ENCODE results near the gene ATP6AP1.
"Not testable (repeated sequence)": the region's sequence is repeated elsewhere in the genome, so short reads cannot be mapped to it uniquely, and the experiment has no call there.

The ATP6AP1 gene

GRCh38 chrX:154382483-154383069, 45.9 kb upstream of the ATP6AP1 start:
- no peak overlapping the region for H3K27ac ChIP-seq
- TF ChIP-seq, protein P1, sequence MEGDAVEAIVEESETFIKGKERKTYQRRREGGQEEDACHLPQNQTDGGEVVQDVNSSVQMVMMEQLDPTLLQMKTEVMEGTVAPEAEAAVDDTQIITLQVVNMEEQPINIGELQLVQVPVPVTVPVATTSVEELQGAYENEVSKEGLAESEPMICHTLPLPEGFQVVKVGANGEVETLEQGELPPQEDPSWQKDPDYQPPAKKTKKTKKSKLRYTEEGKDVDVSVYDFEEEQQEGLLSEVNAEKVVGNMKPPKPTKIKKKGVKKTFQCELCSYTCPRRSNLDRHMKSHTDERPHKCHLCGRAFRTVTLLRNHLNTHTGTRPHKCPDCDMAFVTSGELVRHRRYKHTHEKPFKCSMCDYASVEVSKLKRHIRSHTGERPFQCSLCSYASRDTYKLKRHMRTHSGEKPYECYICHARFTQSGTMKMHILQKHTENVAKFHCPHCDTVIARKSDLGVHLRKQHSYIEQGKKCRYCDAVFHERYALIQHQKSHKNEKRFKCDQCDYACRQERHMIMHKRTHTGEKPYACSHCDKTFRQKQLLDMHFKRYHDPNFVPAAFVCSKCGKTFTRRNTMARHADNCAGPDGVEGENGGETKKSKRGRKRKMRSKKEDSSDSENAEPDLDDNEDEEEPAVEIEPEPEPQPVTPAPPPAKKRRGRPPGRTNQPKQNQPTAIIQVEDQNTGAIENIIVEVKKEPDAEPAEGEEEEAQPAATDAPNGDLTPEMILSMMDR (conservative IDR thresholded peaks at IDR 0.05), result no peak

DNA sequence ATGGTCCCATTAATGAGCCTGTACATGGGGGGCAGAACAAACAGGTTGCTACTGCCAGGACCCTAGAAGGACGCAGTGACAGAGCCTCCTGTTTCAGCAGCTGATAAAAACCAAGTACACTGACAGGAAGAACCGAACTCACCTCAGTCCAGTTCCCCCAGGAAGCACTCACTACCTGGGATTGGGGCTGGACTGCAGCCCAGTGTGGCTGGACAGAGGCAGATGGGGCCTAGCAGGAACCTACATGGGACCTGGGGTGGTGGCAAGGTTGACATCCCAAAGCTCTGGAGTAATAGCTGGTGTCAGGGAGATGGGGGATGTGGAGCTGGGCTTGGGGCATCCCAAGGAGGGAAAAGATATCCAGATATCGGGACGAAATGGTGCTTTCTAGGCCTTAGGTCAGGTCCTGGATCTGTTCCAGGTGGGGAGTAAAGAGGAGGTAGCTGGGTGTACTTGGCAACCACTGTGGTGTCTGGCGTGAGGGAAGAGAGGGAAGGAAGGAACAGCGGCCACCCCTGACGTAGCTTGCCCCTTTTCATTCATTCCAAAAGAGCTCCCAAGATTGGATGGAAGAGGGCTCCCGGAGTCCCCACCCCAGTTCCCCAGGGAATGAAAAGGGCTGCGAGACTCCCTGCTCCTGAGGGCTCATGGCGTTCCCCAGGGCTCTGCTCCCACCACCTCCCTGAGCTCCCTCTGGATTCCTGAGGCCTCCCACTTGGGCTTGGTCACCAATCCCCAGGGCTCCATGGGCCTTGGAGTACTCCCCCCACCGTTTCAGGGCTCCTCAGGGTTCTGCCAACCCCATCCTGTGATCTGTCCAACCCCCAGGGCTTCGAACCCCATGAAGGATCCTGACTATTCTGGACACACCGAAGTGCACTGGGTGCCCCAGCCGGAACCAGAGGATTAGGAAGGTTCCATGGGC, 44.9 kb upstream of the ATP6AP1 start:
- TF ChIP-seq, protein P1 (conservative IDR thresholded peaks at IDR 0.05), result no peak
- H3K27ac ChIP-seq, result no peak overlapping the region

DNA sequence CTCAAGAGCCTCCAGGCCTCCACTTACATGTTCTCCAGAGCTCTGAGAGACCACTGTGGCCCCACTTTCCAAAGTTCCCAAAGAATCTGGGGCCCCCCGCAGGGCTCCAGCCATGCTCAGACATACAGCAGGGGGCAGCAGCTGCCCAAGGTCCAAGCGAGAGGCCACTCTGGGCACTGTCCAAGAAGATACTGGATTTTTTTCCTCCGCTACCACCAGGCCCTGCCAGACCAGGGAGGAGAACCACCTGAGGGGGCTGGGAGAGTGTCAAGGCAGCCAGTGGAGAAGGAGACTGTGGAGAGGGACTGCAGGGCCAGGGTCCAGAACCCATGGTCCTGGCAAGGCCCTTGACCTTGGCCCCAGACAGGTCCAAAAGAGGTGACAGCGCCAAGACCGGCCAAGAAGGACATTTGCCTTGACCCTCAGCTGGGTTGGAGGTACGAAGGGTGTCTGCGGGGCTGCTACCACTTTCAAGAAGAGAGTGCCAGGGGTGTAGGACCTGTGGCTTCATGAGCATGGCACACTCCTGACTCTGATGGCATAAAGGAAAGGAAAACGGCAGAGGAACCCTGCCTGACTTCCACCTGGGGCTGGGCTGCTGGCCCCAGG, 44.1 kb upstream of the ATP6AP1 start:
- TF ChIP-seq, protein P1 (conservative IDR thresholded peaks at IDR 0.05), result 0 out of 2 replicates have a peak, but pooled peaks have one; percentile 22
- no peak overlapping the region for H3K27ac ChIP-seq

GRCh38 chrX:154388094-154388493, 40.4 kb upstream of the ATP6AP1 start:
- not testable (repeated sequence) for H3K27ac ChIP-seq

GRCh38 chrX:154388649-154389048, 39.8 kb upstream of the ATP6AP1 start:
- not testable (repeated sequence) for H3K27ac ChIP-seq

DNA sequence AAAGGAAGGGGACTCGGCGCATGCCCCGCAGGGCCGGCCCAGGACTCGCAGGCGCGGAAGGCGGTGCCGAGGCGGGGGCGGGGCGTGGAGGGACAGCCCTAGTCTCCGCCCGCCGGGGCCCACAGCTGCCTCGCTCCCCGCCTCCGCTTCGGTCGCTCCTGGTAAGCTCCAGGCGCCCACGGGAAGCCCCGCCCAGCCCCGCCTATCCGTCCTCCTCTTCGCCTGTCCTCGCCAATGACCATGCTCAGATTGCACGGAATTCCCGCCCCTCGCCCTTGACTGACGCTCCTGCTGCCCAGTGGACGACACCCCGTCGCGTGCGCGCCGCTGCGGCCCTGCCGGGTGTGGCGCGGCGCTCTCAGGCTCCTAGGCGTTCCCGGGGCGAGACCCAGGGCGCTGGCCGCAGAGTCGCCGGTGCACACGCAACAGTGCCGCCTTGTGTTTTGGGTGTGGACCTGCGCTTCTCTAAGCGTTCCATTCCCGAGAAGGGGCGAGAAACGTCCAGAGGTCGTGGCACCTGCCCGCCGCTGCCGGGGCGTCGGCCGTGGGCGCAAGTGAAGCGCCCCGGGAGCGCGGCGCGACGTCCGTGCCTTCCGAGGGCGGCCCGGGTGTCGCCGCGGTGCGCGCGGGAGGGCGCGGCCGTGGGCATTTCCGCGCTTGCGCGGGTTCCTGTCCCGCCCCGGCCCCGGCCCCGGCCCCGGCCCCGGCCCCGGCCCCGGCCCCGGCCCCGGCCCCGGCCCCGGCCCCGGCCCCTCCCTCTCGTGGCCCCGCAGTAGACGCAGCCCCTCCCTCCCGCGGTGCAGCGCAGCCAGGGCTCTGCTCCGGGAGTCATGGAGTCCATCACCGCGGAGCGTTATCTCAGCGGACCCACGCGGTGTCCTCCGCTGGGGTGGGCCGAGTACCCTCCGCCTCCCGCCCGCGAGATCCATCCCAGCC, 38.4 kb upstream of the ATP6AP1 start:
- not testable (repeated sequence) for H3K27ac ChIP-seq

GRCh38 chrX:154396363-154396762, 32.1 kb upstream of the ATP6AP1 start:
- H3K27ac ChIP-seq, result 0 out of 2 replicates have a peak overlapping the region, but pooled peaks have one; percentile 97

DNA sequence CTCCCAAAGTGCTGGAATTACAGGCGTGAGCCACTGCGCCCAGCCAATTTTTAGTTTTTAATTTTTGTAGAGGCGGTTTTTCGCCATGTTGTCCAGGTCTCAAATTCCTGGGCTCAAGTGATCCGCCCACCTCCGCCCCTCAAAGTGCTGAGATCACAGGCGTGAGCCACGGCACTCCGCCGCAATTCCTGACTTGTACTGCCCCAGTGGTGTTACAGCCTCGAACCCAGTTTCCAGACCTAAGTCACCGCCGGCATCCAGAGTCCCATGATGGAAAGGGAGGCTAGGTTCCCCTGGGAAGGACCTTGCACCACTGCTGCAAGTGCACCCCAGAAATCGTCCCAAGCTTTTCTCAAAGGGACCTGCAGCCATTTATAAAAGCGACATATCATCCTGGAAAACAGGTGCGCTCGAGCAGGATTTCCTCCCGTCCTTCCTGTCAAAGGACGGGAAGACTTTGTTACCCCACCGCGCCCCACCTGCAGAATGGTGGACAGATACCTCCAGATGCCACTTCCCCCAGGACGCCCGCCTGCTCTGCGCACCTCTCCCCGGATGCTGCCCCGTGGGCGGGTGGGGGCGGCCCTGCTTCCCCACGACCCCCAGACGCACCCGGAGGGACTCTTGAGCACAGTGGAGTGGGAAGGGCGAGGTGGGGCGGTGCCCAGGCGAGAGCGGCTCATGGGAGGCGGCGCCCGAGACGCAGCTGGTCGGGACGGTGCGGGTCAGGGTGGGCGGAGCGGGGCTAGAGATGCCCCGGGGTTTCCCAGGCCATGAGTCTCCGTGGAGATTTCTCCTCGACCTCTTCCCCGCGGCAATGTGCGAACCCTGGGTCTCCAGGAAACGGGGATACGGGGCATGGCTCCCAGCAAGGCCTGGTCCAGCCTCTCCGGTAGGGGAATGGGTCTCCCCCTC, 31.2 kb upstream of the ATP6AP1 start:
- TF ChIP-seq, protein P1 (conservative IDR thresholded peaks at IDR 0.05), result no peak
- H3K27ac ChIP-seq, result peak overlapping the region; percentile 97
